Skin of body (tissue), 2 donors: ENCODE results near the gene DHH. TPM values are rescaled to one million over a fixed set of nuclear protein-coding genes. Genes with fewer than 3 reads are reported as not detected.

Source experiments
- DNase-seq: peaks from one replicate; lab custom pipeline; 2025; lab: John Stamatoyannopoulos, UW
- total RNA-seq: library from RNA; depleted of rRNA; stranded (reverse); fragments of >200 nt; gene quantifications from one replicate; pipeline ENCODE4 v1.2.3, GENCODE V29; 2014

The DHH gene
- total RNA-seq, 1 donor from 2014 or later, result 1.2 TPM

DNA sequence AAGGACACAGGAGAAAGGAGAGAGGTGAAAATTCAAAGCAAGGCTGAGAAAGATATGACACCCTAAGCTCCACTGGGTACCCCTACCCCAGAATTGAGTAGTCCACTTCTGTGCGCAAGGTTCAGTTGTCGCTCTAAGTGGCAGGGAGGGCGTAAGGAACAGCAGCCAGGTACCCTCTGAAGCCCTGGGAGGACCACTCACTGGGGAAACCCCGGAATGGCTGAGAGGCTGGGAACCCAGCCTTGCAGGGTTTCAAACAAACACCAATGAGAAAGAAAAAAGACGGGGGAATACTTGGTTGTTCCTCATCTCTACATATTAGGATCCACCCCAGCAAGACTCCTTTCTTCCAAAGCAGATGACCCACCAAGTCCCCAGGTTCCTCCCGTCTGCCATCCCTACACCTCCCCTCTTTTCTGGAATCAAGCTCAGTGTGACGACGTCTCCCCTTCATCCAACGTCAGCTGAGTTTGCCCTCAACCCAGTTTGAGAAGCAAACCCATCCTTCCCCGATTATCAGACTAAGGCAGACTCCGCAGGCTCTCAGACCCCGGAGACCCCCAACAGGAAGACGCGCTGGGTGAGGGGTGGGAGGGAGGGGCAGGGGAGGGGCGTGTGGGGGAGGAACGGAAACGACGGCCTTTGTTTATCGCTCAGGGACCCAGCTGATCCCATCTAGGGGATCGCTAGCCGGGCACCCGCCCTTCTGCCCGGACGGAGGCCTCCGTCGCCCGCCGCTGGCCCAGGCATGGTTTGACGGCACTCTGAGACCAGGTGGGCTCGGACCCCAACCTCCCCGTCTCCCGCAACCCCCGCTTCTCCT is 15.3 kb upstream of the DHH start:
- DNase-seq, result no peak

DNA sequence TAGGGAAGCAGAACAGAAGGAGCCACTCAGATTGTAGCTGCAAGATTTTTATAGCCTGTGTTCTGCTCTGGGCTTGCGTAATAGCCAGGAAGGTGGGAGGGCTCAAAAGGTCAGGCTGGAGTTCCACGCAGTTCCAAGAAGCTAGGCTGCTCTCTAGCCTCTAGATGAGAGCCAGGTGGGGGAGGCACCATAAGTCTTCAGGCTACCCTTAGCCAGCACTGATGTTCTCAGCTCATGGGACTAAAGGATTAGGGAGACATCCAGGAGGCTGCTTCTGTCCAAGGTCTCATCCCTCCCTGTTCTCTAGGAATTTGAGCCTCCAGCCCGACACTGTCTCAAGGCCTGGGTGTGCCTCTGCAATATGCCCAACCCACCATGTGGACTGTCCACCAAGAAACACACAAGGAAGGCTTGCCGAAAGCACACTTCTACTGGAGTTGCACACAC is 14.4 kb upstream of the DHH start:
- DNase-seq, result no peak

DNA sequence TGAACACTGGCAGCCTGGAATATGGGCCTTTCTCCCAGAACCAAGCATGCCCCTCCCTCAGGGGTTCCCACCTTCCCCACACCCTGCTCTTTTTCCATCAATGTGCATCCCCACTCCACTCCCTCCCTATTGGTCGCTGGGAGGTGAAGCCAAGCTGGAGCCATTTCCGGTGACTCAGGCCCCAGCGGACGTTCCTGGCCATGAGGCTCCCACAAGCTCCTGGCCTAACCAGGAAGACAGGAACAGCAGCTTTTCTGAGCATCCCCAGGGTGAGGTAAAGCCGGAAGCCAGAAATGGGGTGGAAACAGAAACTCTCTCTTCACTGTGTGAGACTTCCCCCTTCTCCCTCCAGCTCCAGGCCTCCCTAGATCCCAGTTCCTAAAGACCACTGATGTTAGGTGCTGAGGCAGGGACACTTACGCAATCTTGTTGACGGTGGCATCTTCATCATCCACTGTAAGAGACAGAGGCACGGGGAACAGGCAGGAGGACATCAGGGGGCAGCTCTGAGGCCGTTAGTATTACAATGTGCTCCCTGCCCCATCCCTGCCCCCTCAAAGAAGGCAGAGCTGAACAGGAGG is 11.0 kb upstream of the DHH start:
- DNase-seq, result no peak

DNA sequence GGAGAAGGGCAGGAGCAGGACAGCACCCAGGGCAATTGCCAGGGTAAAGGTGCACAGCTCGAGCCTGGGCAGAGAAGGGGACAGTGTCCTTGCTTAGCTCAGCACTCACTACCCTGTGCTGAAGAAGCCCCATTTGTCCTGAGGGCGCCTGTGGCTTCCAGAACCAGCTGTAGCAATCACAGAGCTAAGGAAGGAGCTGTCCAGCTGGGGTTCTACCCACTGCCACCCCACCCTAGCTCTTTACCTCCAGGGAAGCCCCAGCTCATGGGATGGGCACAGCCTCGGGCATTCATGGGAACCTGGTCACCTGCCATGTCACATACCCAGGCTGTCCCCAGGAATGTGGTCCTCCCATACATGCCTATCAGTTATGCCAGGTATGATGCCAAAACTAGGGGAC is 10.2 kb upstream of the DHH start:
- DNase-seq, result no peak

DNA sequence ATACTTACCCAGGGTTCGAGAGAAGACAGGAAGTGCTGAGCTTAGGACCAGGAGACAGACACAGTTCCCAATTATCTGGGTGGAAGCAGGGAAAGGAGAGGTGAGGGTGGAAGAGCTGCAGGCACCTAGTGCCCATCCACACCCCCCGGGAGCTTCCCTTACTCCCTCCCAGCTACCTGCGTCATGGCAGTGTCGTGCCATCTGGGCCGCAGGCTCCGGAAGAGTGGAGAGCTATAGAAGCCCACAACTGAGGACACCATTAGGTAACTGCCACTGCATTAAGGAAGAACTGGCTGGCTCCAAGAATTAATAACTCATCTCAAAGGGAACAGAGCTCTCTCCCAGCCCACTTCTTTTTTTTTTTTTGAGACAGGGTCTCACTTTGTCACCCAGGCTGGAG is 5.8 kb upstream of the DHH start:
- no peak for DNase-seq

DNA sequence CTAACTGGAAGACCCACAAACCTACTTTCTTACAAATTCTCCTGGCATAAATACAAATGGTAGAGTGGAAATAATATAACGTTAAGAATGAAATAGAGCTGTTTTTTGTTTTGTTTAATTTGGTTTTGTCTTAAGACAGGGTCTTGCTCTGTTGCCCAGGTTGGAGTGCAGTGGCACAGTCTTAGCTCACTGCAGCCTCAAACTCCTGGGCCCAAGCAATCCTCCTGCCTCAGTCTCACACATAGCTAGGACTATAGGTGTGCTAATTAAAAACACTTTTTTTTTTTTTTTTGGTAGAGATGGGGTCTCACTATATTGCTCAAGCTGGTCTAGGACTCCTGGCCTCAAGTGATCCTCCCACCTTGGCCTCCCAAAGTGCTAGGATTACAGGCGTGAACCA is 4.1 kb upstream of the DHH start:
- no peak for DNase-seq

DNA sequence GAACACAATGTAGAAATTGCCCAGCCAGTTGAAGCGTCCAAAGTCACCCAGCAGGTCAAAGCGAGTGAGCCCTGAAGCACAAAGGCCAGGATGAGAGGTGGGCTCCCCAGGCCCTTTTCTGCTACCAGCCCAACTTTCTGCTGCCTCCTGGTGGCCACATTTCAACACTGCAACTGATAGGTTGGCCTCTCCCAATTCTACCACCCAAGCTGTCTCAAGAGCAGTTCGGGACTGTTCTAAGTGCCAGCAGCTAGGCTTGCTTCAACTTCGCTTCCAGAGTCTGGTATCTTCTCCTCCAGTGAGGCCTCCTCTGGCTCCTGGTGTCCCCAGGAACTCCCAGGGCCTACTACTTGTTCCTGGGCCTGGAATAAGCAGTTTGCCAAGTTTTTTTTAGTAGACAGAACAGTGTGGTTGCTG is 3.4 kb upstream of the DHH start:
- DNase-seq, result no peak

DNA sequence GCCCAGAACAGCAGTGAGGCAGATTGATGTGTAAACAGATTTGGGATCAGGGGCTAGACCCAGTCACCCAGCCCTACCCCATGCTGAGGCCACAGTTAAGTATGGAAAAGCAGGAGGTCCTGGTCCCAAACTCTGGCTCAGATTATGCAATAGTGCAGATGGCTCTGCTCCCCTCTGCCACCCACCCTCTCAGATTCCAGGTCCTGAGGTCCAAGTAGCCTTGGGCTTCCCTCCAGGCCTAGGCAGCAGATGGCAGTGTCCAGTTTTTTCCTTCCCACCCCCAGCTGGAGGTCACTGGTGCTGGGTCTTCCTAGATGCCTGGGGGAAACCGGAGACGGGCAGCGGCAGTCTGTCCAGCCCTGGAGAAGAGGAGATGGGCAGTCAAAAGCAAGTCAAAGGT is 2.8 kb upstream of the DHH start:
- DNase-seq, result no peak

DNA sequence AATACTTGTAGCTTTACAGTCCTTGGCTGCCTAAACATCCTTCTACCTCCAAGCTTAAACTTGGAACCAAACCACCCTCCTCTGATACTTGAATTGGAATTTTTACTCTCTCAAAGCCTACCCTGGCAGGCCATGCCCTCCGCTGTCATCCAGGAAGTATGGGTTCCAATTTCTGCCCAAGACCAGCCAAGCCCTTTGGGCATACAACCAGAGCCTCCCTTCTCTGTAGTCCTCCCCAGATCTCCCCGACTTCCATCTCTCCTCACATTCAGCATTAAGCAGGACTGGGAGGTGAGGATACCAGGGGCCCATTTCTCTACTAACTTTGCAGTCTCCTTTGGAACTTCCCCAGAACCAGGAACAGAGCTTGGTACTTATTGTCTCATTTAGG is 369 bp upstream of the DHH start:
- DNase-seq, result no peak

DNA sequence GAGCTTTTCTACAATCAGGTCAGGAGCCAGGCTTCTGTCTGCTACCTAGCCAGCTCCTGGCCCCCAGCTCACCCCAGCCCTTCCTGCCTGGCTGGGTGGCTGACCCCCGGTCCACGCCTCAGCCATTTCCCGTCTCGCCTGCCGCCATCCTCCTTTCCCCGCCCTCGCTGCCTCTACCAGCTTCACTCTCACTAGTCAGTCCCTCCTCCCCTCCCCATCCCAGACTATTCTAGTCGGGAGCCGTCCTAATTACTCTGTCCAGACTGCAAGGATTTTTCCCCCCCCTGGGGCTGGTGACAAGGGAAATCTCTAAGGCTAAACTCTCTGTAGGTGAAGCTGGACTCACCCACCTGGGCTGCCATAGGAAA is 825 bp downstream of the DHH start:
- DNase-seq, result no peak

DNA sequence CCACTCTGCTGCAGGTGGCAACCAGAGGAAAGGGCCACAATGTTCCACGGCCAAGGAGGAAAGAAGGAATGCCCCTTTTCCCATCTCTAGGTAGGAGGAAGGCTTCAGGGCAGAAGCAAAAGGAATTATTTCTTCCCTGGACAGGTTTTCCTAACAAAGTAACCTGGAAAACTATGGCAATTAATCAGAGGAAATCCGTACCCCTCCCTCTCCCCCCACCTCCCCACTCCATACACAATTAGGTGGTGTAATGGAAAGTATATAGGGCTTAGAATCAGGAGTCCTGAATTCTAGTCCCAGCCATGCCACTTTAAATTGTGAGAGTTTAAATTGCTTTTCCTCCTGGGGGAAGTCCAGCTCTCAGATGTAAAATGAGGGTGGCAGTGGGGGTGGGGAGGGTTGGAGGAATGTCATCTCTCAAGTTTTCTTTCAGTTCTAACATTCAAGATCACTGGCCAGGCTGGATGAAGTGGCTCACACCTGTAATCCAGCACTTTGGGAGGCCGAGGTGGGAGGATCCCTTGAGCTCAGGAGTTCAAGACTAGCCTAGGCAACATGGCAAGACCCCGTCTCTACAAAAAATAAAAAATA is 1.7 kb downstream of the DHH start:
- no peak for DNase-seq

DNA sequence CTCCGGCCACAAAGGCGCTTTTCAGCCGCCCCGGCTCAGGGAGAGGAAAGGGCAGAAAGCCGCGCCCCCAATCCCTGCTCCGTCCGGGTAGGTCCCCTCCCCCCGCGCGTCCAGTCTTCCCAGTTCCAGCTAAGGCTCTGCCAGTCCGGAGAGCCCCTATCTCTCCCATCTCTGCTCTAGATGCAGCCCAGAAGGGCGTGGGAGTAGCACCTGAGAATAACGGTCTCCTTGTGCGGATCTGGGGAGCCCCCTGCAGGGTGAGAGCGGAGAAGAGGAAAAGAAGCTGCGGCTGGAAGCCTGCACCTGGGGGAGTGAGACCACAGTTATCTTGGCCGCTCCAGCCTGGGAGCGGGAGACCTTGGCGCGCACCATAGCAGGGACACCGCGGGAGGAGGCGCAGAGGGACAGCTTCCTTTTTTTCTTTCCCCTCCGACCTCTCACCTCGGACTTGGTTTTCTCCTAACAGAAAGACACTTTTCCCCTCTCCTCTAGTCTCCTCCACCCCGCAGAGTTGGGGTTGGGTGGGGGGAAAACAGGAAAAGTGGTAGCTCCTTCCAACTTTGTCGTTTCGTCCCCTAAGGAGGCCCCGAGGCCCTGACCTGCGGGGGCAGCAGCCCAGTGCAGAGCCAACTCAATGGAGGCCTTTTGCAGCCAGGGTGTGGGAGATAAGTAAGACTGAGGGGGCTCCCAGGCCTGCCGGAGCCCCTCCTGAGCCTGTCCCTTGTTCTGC is 2.4 kb downstream of the DHH start:
- DNase-seq, result no peak

DNA sequence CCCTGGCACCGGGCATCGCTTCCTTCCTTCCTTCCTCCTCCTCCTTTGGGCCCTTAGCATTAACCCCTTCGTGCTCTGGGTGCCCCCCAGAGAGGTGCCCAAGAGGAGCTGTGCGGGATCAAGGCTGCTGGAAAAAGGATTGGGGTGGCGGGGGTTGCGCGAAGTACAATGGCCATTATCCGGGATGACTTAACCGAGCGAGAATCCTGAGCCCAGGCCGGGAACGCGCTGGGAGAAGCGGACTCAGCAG is 2.8 kb downstream of the DHH start:
- DNase-seq, result no peak

DNA sequence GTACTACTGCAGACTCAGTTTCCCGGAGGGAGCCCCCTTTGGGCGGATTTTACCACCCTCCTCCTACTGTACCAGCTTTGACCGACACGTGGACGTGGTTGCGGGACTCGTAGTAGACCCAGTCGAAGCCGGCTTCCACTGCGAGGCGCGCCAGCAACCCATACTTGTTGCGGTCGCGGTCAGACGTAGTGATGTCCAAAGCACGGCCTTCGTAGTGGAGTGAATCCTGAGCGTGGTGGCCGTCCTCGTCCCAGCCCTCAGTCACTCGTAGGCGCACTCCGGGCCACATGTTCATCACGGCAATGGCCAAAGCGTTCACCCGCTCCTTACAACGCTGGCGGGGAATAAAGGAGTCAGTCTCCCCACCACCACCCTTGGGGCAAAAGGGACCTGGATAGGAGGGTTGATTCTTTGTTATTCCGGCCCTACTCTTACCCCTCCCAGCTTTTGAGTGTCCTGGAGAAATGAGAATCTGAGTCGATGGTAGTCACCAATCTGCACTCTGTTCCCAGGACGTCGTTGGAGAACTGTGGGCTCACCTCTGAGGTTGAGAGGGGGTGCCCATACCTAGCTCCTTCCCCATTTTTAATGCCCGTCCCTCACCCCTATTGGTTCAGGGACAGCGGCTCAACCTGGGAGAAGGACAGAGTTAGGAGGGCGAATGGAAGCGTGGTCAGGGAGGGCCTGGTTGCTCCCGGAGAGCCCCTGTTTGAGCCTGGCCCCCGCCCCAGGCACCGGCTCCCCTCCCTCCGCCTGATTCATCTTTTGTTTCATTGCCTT is 3.4 kb downstream of the DHH start:
- no peak for DNase-seq

DNA sequence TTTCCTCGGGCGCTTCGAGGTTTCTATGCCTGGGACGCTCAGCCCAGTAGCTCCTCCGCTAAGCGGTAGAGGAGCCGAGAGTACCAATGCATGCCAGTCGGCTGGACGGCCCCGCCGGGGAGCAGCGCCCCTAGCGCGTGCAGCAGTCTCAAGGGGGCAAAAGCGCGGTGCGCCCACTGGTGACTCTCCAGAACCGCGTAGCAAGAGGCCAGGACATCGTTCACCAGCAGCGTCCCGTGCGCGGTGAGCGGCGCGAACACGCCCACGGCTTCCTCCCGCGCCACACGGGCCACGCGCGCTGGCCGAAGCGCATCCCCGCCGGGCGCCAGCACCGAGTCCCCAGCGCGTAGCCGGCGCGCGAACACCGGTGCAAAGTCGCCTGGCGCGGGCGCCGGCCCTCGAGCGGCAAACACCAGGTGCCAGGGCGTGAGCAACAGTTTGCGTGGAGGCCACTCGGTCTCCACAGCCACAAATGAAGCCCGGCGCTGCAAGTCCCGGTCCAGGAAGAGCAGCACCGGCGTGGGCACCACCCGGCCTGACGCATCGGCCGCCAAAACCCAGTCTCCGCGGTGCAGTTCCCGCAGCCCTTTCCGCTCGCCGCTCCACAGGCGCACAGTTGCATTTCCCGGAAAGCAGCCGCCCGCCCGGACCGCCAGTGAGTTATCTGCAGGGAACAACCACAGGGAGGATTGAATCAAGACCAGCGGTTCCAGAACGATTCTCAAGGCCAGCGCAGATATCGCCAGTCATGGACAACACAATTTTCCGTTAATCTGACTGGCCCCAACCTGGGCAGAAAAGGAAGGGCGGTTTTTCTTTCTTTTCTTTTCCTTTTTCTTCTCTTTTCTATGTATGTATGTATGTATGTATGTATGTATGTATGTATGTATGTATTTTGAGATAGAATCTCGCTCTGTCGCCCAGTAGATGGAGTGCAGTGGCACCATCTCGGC is 4.5 kb downstream of the DHH start:
- DNase-seq, result no peak

DNA sequence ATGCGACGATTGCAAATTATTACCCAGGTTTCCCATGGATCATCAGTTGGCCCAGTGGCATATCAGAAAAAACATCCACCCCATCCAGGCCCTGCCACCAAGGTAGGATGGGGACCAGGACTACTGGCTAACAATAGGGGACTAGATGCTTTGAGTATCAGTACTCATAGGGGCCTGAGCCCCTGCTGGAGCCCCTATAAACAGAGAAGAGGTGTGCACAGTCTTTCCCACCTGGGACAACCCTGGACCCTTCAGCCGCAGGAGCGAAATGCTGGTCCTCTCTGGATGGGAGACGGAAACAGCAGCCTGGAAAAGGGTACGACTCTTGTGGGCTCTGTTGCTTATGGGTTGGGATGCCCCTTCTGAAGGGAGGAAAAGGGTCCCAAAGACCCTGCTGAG is 5.7 kb downstream of the DHH start:
- no peak for DNase-seq

DNA sequence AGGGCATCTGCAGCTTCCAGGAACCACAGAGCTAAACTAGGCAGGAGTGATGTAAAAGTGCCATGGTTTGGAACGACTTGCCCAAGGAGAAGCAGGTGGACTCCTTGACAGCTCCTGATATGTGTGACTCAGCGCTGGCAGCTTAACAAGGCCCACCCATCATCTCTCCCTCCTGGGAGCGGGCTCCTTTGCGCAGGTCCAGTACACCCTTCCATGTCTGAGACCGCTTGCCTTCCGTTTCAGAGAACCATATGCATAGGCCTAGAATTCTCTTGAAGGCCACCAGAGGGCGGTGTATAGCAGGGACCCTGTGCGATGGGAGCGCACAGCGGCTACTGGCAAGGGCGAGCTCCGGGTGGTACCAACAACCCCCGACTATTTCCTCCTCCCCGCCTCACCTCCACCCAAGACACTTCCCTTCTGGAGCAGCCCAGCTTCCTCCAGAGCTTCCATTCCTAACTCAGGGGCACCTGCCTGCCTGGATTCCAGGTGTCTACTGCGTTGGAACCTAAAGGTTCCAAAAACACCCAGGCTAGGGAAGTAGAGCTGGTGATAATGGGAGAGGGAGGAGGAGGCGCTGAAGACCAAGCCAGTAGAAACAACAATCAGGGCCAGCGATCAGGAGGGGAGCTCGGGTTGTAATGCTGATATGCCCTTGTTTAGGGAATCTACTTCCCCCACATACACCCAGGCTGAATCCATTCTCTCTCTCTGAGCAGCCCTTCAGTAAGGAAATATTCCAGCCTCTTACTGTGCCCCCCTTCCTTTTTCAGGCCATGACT is 6.3 kb downstream of the DHH start:
- DNase-seq, result peak; percentile 46

DNA sequence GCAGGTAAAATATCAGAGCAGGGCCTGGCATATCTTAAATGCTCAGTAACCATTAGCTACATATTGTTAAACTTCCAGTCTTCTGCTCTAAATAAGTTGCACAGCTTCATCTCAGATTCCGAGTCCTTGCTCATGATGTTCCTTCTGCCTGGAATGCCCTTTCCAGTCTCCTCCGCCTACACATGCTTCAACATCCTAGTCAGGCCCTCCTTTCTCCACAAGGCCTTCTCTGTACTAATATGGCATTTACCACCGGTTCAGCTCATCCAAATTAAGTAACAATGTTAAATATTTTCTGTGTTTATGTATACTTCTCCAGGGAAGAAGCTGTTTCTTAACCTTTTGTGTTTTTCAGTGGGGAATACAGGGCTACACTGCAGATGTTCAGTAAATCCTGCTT is 8.5 kb downstream of the DHH start:
- no peak for DNase-seq

DNA sequence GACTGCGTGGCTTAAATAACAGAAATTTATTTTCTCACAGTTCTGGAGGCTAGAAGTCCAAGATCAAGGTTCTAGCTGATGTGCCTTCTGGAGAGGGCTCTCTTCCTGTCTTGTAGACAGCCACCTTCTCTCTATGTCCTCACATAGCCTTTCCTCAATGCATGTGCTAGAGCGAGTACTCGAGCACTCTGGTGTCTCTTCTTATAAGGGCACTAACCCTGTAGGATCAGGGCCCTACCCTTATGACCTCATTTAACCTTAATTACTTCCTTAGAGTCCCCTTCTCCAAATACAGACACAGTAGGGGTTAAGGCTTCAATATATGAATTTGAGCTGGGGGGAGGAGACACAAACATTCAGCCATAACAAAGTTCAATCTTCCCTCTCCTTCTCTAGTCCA is 10.2 kb downstream of the DHH start:
- DNase-seq, result no peak

DNA sequence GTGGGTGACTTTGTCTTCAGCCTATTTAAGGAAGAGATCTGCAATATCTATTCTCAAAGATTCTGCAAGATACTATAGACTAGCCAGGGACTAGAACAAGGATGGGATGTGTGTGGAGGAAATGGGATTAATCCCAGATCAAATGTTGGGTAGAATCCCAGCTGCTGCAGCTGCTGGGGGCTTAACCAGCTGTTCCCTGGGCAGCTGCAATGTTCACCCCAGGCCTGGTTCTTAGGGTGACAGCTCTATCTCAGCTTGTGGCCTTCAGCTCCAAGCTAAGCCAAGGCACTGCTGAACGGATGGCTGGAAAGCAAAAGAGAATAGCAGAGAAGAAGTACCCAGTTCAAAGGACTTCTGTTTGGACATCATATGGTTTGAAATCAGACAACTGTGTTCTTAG is 14.8 kb downstream of the DHH start:
- no peak for DNase-seq
